ENCODE results near the gene THOC6. TPM values are rescaled to one million over a fixed set of nuclear protein-coding genes. Genes with fewer than 3 reads are reported as not detected.
A peak's percentile ranks its signal among the peaks of the same experiment; 100 is the strongest.
"Not testable (repeated sequence)": the region's sequence is repeated elsewhere in the genome, so short reads cannot be mapped to it uniquely, and the experiment has no call there.

THOC6 gene
- total RNA-seq, 2 experiments from 2014 or later: 45.6 to 51.5 TPM

- H3K9me3 Mint-ChIP-seq (ENCODE audit: low read depth); ATAC-seq; DNase-seq; H3K27me3 Mint-ChIP-seq: not testable (repeated sequence)
- CTCF ChIA-PET: interaction anchor here (4.1 kb wide), 1 partner anchor 10 kb away, joined by 23 read pairs; no protein-coding TSS in a partner anchor
- Mint-ChIP-seq H3K4me1 (peaks cover 65% of the 10 kb centered on the region), H3K4me3 (peak overlapping the region; percentile 48), H3K27ac (peak overlapping the region; percentile 88), H3K36me3 (peaks cover 48% of the 10 kb centered on the region)
These were observed 45.3 kb downstream of the THOC6 start for GRCh38 chr16:3069146-3069545.

GRCh38 chr16:3070608-3071111 is 46.8 kb downstream of the THOC6 start:
- CTCF ChIA-PET: interaction anchor here (0.9 to 4.1 kb wide), 7 partner anchors 8 to 59 kb away, joined by 3 to 23 read pairs (median 4); no protein-coding TSS in a partner anchor
- ATAC-seq (no peak), DNase-seq (no peak)
- H3K36me3 Mint-ChIP-seq: peaks cover 48% of the 10 kb centered on the region
- peaks cover 68% of the 10 kb centered on the region for H3K4me1 Mint-ChIP-seq
- no peaks in the 10 kb centered on the region for H3K27me3 Mint-ChIP-seq
- H3K4me3 Mint-ChIP-seq: peak overlapping the region; percentile 48
- H3K27ac Mint-ChIP-seq: peak overlapping the region; percentile 88
- no peaks in the 10 kb centered on the region for H3K9me3 Mint-ChIP-seq (ENCODE audit: low read depth)

- peaks cover 77% of the 10 kb centered on the region for H3K4me1 Mint-ChIP-seq
- H3K27ac Mint-ChIP-seq: peak overlapping the region; percentile 88
- peaks cover 38% of the 10 kb centered on the region for H3K36me3 Mint-ChIP-seq
- CTCF ChIA-PET: interaction anchor here (1.9 to 4.1 kb wide), 3 partner anchors 9 to 58 kb away, joined by 6 to 23 read pairs (median 7); no protein-coding TSS in a partner anchor
- ATAC-seq (no peak), DNase-seq (no peak)
- no peaks in the 10 kb centered on the region for H3K27me3 Mint-ChIP-seq
- no peaks in the 10 kb centered on the region for H3K9me3 Mint-ChIP-seq (ENCODE audit: low read depth)
- H3K4me3 Mint-ChIP-seq: no peak overlapping the region
These were observed 47.8 kb downstream of the THOC6 start for GRCh38 chr16:3071655-3072054.

DNA sequence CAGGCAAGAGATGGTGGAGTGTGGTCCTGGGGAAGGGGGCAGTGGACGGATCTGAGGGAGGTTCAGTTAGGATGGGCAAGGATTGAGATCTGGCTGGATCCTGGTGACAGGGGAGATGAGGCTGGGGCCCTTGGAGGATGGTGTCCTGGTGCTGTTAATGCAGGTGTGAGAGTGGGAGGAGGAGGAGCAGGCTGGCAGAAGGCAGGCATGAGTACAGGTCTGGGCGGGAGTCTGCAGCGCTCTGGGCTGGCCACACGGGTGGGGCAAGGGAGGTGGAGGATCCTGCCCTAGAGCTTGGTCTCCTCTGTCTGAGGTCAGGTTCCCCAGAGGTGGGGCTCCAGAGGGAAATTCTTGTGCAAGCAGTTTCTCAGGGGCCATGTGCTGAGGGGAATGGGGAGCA is 48.3 kb downstream of the THOC6 start:
- H3K27me3 Mint-ChIP-seq; H3K9me3 Mint-ChIP-seq (ENCODE audit: low read depth): not testable (repeated sequence)
- DNase-seq (peak; percentile 73), ATAC-seq (peak; percentile 18)
- Mint-ChIP-seq H3K4me1 (peaks cover 82% of the 10 kb centered on the region), H3K36me3 (peaks cover 35% of the 10 kb centered on the region), H3K27ac (peak overlapping the region; percentile 88), H3K4me3 (peak overlapping the region; percentile 8)
- CTCF ChIA-PET: interaction anchor here (1.9 to 2.5 kb wide), 2 partner anchors 10 to 58 kb away, joined by 6 to 7 read pairs; no protein-coding TSS in a partner anchor

DNA sequence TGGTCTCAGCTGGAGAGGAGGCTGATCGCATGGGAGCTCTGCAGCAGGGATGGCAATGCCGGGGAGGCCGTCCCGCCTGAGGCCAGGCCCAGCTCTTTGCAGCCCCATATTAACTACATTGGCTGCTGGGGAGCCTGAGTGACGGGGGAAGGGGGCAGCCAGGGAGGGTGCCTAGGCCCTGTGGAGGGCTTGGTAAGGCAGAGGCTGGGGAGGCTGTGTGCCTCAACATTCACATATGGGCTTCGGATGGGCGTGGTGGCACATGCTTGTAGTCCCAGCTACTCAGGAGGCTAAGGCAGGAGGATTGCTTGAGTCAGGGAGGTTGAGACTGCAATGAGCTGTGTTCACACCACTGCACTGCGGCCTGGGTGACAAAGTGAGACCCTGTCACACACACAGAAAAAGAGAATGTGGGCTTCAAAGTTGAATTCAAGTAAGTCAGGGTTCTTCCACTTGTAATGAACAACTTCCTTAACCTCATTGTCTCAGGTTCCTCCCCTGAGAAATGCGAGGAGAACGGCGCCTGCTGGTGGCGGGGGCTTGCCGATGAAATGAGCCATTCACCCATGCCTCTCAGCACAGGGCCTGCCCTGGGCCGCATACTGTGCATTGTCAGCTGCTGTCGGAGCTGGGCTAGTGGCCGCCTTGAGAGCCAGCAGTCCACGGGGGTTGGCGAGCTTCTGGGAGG is 48.9 kb downstream of the THOC6 start:
- CTCF ChIA-PET: interaction anchor here (2.5 to 7.8 kb wide), 3 partner anchors 8 to 58 kb away, joined by 7 to 67 read pairs (median 62); partner anchors contain the start of gene IL32
- peak overlapping the region; percentile 79 for H3K4me3 Mint-ChIP-seq
- peak overlapping the region; percentile 94 for H3K27ac Mint-ChIP-seq
- H3K36me3 Mint-ChIP-seq: peaks cover 32% of the 10 kb centered on the region
- peak; percentile 40 for ATAC-seq
- H3K4me1 Mint-ChIP-seq: peaks cover 87% of the 10 kb centered on the region
- peak; percentile 88 for DNase-seq
- not testable (repeated sequence) for H3K9me3 Mint-ChIP-seq (ENCODE audit: low read depth); H3K27me3 Mint-ChIP-seq

DNA sequence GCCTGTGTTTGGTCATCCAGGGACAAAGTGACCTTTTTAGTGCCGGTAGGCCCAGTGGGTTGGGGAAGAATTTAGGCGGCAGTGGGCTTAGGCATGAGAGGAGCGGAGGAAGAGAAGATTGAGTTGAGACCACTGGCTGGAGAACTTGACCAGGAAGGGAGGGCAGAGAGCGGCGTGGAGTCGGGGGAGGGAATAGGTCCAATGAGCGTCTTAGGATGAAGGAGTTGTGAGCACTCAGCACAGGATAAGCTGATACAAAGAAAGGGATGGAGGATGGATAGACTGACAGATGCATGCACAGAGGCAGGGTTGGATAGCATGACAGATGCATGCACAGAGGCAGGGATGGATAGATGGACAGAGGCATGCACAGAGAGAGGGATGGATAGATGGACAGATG is 49.6 kb downstream of the THOC6 start:
- H3K4me3 Mint-ChIP-seq: peak overlapping the region; percentile 79
- no peak for ATAC-seq
- peaks cover 32% of the 10 kb centered on the region for H3K36me3 Mint-ChIP-seq
- peaks cover 3% of the 10 kb centered on the region for H3K9me3 Mint-ChIP-seq (ENCODE audit: low read depth)
- H3K27ac Mint-ChIP-seq: peak overlapping the region; percentile 94
- CTCF ChIA-PET: interaction anchor here (3.4 to 7.8 kb wide), 3 partner anchors 9 to 57 kb away, joined by 14 to 67 read pairs (median 62); partner anchors contain the start of gene IL32
- no peak for DNase-seq
- no peaks in the 10 kb centered on the region for H3K27me3 Mint-ChIP-seq
- peaks cover 91% of the 10 kb centered on the region for H3K4me1 Mint-ChIP-seq

- CTCF ChIA-PET: interaction anchor here (0.6 to 7.8 kb wide), 15 partner anchors 10 to 454 kb away, joined by 3 to 88 read pairs (median 6); partner anchors contain the start of genes IL32 and ZSCAN10
- Mint-ChIP-seq H3K36me3 (peaks cover 32% of the 10 kb centered on the region), H3K27me3 (no peaks in the 10 kb centered on the region), H3K4me1 (peaks cover 90% of the 10 kb centered on the region), H3K27ac (peak overlapping the region; percentile 94), H3K9me3 (ENCODE audit: low read depth) (peaks cover 6% of the 10 kb centered on the region), H3K4me3 (peak overlapping the region; percentile 79)
- DNase-seq (peak; percentile 97), ATAC-seq (peak; percentile 72)
These were observed 51.2 kb downstream of the THOC6 start for GRCh38 chr16:3074860-3075522.

DNA sequence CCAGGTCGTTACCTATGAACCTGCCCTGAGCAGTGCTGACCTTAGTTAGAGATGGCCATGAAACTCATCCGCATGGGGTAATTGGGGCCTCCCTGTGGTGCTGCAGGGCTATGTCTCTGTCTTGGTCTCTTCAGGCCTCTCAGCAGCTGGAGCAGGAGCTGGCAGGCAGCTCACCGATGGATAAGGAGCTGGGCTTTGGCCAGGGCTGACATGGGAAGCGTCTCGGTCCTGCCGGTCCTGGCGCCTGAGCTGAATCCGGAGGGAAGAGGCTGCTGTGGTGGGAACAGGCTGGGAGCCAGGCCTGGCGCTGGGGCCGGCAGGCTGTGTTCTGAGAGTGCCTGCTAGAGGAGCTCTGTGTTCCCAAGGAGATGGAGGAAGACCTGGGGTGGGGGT is 51.7 kb downstream of the THOC6 start:
- H3K9me3 Mint-ChIP-seq (ENCODE audit: low read depth): peaks cover 6% of the 10 kb centered on the region
- H3K4me1 Mint-ChIP-seq: peaks cover 85% of the 10 kb centered on the region
- peaks cover 30% of the 10 kb centered on the region for H3K36me3 Mint-ChIP-seq
- CTCF ChIA-PET: interaction anchor here (0.8 to 7.8 kb wide), 13 partner anchors 11 to 93 kb away, joined by 3 to 88 read pairs (median 9); partner anchors contain the start of genes IL32 and ZSCAN10
- H3K27me3 Mint-ChIP-seq: no peaks in the 10 kb centered on the region
- peak overlapping the region; percentile 94 for H3K27ac Mint-ChIP-seq
- H3K4me3 Mint-ChIP-seq: peak overlapping the region; percentile 79
- DNase-seq (peak; percentile 64), ATAC-seq (peak; percentile 14)

GRCh38 chr16:3075946-3076345 is 52.1 kb downstream of the THOC6 start:
- Mint-ChIP-seq H3K36me3 (peaks cover 34% of the 10 kb centered on the region), H3K4me1 (peaks cover 84% of the 10 kb centered on the region), H3K27ac (peak overlapping the region; percentile 94), H3K4me3 (peak overlapping the region; percentile 79)
- not testable (repeated sequence) for H3K9me3 Mint-ChIP-seq (ENCODE audit: low read depth); DNase-seq; H3K27me3 Mint-ChIP-seq; ATAC-seq
- CTCF ChIA-PET: interaction anchor here (0.8 to 7.8 kb wide), 13 partner anchors 11 to 93 kb away, joined by 3 to 88 read pairs (median 9); partner anchors contain the start of genes IL32 and ZSCAN10

GRCh38 chr16:3076577-3076976 is 52.7 kb downstream of the THOC6 start:
- no peak for ATAC-seq
- peak; percentile 72 for DNase-seq
- H3K9me3 Mint-ChIP-seq (ENCODE audit: low read depth): peaks cover 6% of the 10 kb centered on the region
- H3K36me3 Mint-ChIP-seq: peaks cover 37% of the 10 kb centered on the region
- peak overlapping the region; percentile 79 for H3K4me3 Mint-ChIP-seq
- CTCF ChIA-PET: interaction anchor here (0.7 to 7.8 kb wide), 14 partner anchors 12 to 97 kb away, joined by 3 to 88 read pairs (median 9); partner anchors contain the start of genes IL32 and ZSCAN10
- peak overlapping the region; percentile 94 for H3K27ac Mint-ChIP-seq
- peaks cover 83% of the 10 kb centered on the region for H3K4me1 Mint-ChIP-seq
- no peaks in the 10 kb centered on the region for H3K27me3 Mint-ChIP-seq

Measured in activated CD8-positive, alpha-beta memory T cell treated with anti-CD3 and anti-CD28 coated beads, Interleukin-2, amount 10 ng/mL, durations not matched to agents 7 days and 5 days (primary cell).